MCF 10A (cell line): ENCODE results near the gene SH3TC1. TPM values are rescaled to one million over a fixed set of nuclear protein-coding genes. Genes with fewer than 3 reads are reported as not detected.

Experiments used
- BruUV-seq: library from RNA; stranded (reverse); fragments of 400-500 nt; replicated peaks from 2 replicates; lab custom pipeline; 2021; lab: Mats Ljungman, UMichigan
- CTCF ChIA-PET: fragments of 300-600 bp; sonication (Branson Sonifier 250); formaldehyde crosslinking; extraction: SDS; loops from one replicate; lab custom pipeline; 2021; ENCODE audit warnings: antibody characterized with exemption, inconsistent platforms; lab: Yijun Ruan, JAX
- POLR2A ChIA-PET: fragments of 300-600, 350-650 bp; sonication (Branson Sonifier 250); formaldehyde crosslinking; extraction: SDS; loops from one replicate; lab custom pipeline; 2020; ENCODE audit warnings: antibody characterized with exemption, inconsistent platforms; lab: Yijun Ruan, JAX
- DNase-seq: peaks from one replicate; pipeline ENCODE4 v3.0.0-alpha.2; 2018; ENCODE audit not compliant: unreplicated experiment
- H3K27ac Mint-ChIP-seq: one replicate; pipeline ENCODE4 v1.8.0; 2022; ENCODE audit warnings: mild to moderate bottlenecking, low read depth, mixed read lengths; ENCODE audit not compliant: unreplicated experiment
- H3K27me3 Mint-ChIP-seq: one replicate; pipeline ENCODE4 v1.8.0; 2022; ENCODE audit warnings: mixed read lengths; ENCODE audit not compliant: insufficient read depth, unreplicated experiment
- H3K36me3 Mint-ChIP-seq: one replicate; pipeline ENCODE4 v1.8.0; 2022; ENCODE audit warnings: mild to moderate bottlenecking, moderate library complexity, mixed read lengths; ENCODE audit not compliant: insufficient read depth, unreplicated experiment
- H3K4me1 Mint-ChIP-seq: one replicate; pipeline ENCODE4 v1.8.0; 2022; ENCODE audit warnings: mixed read lengths; ENCODE audit not compliant: insufficient read depth, unreplicated experiment
- H3K4me3 Mint-ChIP-seq: one replicate; pipeline ENCODE4 v1.8.0; 2022; ENCODE audit warnings: mild to moderate bottlenecking, moderate library complexity, mixed read lengths; ENCODE audit not compliant: unreplicated experiment
- H3K9me3 Mint-ChIP-seq: one replicate; pipeline ENCODE4 v1.8.0; 2022; ENCODE audit warnings: mixed read lengths; ENCODE audit not compliant: unreplicated experiment
- intact Hi-C: fragments of 100-400 bp; cut with micrococcal nuclease; formaldehyde crosslinking; loops from 2 replicates; pipeline ENCODE4 v1.14.1; 2022
- total RNA-seq: library from RNA; stranded (reverse); gene quantifications from 2 replicates; pipeline ENCODE4 v1.2.3, GENCODE V29; 2022
- TF ChIP-seq, protein P1 (sequence below): fragments of 200-600 bp; IDR thresholded peaks from one replicate; pipeline ENCODE4 v1.8.0; 2022; ENCODE audit warnings: antibody characterized with exemption, mild to moderate bottlenecking; ENCODE audit not compliant: unreplicated experiment

The SH3TC1 gene
- total RNA-seq, 1 experiment from 2014 or later = 28.8 TPM

DNA sequence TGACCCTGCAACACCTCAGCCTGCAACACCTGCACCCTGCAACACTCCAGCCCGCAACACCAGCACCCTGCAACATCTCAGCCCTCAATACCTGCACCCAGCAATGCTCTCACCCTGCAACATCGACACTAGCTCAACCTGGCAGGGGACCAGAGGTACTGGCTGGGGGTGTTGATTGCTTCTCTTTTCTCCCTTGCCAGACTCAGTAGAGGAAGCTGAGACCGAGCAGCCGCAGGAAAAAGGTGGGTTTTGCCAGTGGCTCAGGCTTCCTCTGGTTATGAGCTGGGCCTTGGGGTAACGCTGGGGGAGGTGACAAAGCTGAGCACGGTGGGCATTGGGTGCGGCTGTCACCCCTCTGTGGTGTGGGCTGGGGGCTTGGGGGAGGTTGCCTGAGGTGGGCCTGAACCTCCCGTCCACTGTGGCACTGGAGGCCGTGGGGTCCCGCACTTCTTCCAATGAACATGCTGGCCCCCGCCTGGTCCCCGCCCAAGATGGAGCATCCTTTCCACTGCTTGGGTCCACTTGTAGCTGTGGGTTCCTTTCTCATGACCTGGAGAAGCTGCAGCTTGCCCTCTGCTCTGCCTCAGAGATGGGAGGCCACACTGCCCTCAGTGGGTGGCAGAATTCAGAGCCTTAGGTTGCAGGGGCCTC lies 26.0 kb downstream of the SH3TC1 start:
- CTCF ChIA-PET = interaction anchor here (1.1 to 3.2 kb wide), 2 partner anchors 16 to 48 kb away, joined by 3 to 11 read pairs; no protein-coding TSS in a partner anchor
- Mint-ChIP-seq H3K36me3 (peaks cover 19% of the 10 kb centered on the region), H3K4me1 (peaks cover 12% of the 10 kb centered on the region), H3K9me3 (no peaks in the 10 kb centered on the region), H3K27me3 (no peaks in the 10 kb centered on the region), H3K4me3 (no peak overlapping the region), H3K27ac (no peak overlapping the region)
- POLR2A ChIA-PET = interaction anchor here (0.7 kb wide), 1 partner anchor 11 kb away, joined by 3 read pairs; no protein-coding TSS in a partner anchor
- no peak for DNase-seq
- intact Hi-C loops = no loop called here
- TF ChIP-seq, protein P1, sequence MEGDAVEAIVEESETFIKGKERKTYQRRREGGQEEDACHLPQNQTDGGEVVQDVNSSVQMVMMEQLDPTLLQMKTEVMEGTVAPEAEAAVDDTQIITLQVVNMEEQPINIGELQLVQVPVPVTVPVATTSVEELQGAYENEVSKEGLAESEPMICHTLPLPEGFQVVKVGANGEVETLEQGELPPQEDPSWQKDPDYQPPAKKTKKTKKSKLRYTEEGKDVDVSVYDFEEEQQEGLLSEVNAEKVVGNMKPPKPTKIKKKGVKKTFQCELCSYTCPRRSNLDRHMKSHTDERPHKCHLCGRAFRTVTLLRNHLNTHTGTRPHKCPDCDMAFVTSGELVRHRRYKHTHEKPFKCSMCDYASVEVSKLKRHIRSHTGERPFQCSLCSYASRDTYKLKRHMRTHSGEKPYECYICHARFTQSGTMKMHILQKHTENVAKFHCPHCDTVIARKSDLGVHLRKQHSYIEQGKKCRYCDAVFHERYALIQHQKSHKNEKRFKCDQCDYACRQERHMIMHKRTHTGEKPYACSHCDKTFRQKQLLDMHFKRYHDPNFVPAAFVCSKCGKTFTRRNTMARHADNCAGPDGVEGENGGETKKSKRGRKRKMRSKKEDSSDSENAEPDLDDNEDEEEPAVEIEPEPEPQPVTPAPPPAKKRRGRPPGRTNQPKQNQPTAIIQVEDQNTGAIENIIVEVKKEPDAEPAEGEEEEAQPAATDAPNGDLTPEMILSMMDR = no peak
- no TSS peak for BruUV-seq

DNA sequence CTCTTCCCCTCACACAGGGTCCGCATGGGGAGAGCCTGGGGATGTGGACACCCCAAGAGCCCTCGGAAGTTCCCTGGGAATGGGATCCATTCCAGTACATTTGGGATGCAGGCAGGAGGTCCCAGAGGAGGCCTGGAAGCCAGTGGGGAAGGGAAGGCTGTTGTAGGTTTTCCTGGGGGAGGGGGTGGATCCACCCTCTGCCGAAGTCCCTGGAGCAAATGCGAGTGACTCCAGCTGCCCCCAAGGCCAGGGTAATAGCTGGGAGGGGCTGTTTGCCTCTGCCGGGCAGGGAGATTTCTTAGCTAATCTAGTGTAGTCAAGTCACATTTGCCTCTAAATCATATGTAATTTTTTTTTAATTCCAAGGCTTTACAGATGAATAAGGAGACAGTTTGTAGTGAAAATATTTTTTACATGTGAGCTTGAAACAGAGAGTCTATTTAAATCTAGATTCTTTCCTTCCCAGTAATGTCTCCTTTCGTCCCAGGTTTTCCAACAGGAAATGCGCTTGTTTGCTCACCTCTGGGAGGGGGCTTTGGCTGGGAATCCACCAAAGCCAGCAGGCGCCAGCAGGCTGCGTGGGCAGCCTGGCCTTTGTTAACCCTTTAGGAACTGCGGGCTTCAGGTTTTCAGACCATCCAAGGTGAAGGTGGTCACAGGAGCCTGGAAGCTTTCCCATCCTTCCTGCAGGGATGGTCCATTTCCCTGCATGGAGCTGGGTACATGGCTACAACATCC lies 26.8 kb downstream of the SH3TC1 start:
- H3K9me3 Mint-ChIP-seq = no peaks in the 10 kb centered on the region
- H3K27me3 Mint-ChIP-seq = no peaks in the 10 kb centered on the region
- intact Hi-C loops = no loop called here
- BruUV-seq = no TSS peak
- CTCF ChIA-PET = interaction anchor here (0.6 to 3.2 kb wide), 5 partner anchors 15 to 255 kb away, joined by 3 to 11 read pairs (median 3); no protein-coding TSS in a partner anchor
- no peak overlapping the region for H3K27ac Mint-ChIP-seq
- H3K36me3 Mint-ChIP-seq = peaks cover 19% of the 10 kb centered on the region
- DNase-seq = no peak
- H3K4me3 Mint-ChIP-seq = no peak overlapping the region
- TF ChIP-seq, protein P1 = no peak
- peaks cover 12% of the 10 kb centered on the region for H3K4me1 Mint-ChIP-seq
- POLR2A ChIA-PET = no interaction called here

DNA sequence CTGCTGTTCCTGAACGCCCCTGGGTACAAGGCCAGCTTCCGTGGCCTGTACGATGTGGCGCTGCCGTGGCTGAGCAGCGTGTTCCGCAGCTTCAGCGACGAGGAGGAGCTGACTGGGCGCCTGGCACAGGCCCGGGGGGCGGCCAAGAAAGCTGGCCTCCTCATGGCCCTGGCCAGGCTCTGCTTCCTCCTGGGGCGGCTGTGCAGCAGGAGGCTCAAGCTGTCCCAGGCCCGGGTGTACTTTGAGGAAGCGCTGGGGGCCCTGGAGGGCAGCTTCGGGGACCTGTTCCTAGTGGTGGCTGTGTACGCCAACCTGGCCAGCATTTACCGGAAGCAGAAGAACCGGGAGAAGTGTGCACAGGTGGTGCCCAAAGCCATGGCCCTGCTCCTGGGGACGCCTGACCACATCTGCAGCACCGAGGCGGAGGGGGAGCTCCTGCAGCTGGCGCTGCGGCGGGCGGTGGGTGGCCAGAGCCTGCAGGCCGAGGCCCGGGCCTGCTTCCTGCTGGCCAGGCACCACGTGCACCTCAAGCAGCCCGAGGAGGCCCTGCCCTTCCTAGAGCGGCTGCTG lies 28.2 kb downstream of the SH3TC1 start:
- no peaks in the 10 kb centered on the region for H3K27me3 Mint-ChIP-seq
- H3K36me3 Mint-ChIP-seq = peaks cover 19% of the 10 kb centered on the region
- ChIA-PET CTCF (interaction anchor here (0.5 to 1.4 kb wide), 3 partner anchors 15 to 119 kb away, joined by 3 to 6 read pairs (median 3); no protein-coding TSS in a partner anchor), POLR2A (no interaction called here)
- BruUV-seq = no TSS peak
- no peak for DNase-seq
- H3K27ac Mint-ChIP-seq = no peak overlapping the region
- intact Hi-C loops = no loop called here
- H3K4me3 Mint-ChIP-seq = no peak overlapping the region
- TF ChIP-seq, protein P1 = no peak
- H3K9me3 Mint-ChIP-seq = no peaks in the 10 kb centered on the region
- no peaks in the 10 kb centered on the region for H3K4me1 Mint-ChIP-seq
